ENCODE data around the gene WDCP.
"Not testable (repeated sequence)": the region's sequence is repeated elsewhere in the genome, so short reads cannot be mapped to it uniquely, and the experiment has no call there.

The WDCP gene

GRCh38 chr2:24021122-24021998 is 25.8 kb downstream of the WDCP start:
- peak; percentile 8 for DNase-seq

- DNase-seq, result no peak
These were observed 26.9 kb downstream of the WDCP start for GRCh38 chr2:24020244-24020643.

- no peak for DNase-seq
These were observed 27.5 kb downstream of the WDCP start for GRCh38 chr2:24019729-24020128.

GRCh38 chr2:24018241-24018640 is 28.9 kb downstream of the WDCP start:
- DNase-seq, result no peak

- no peak for DNase-seq
These were observed 29.5 kb downstream of the WDCP start for GRCh38 chr2:24017711-24018110.

GRCh38 chr2:24016853-24017703 is 30.1 kb downstream of the WDCP start:
- DNase-seq, result no peak

- DNase-seq, result no peak
These were observed 30.8 kb downstream of the WDCP start for GRCh38 chr2:24016376-24016761.

GRCh38 chr2:24015562-24016375 is 31.4 kb downstream of the WDCP start:
- DNase-seq, result no peak

- DNase-seq, result not testable (repeated sequence)
These were observed 32.3 kb downstream of the WDCP start for GRCh38 chr2:24014902-24015301.

GRCh38 chr2:24012521-24013188 is 34.5 kb downstream of the WDCP start:
- no peak for DNase-seq

- no peak for DNase-seq
These were observed 35.7 kb downstream of the WDCP start for GRCh38 chr2:24011250-24012104.

GRCh38 chr2:24010477-24011249 is 36.5 kb downstream of the WDCP start:
- DNase-seq, result no peak

- DNase-seq, result no peak
These were observed 37.3 kb downstream of the WDCP start, which contains the start of gene MFSD2B for GRCh38 chr2:24009680-24010476. TSS of gene MFSD2B (plus strand) at chr2:24010085. CDS start at chr2:24010097, 12 bp downstream.

GRCh38 chr2:24009367-24009679 is 37.9 kb downstream of the WDCP start:
- no peak for DNase-seq

GRCh38 chr2:24008672-24009366 is 38.4 kb downstream of the WDCP start:
- DNase-seq, result no peak

- no peak for DNase-seq
These were observed 39.5 kb downstream of the WDCP start for GRCh38 chr2:24007693-24008092.

GRCh38 chr2:23994567-23994966 is 52.6 kb downstream of the WDCP start:
- no peak for DNase-seq

- DNase-seq, result no peak
These were observed 53.4 kb downstream of the WDCP start for GRCh38 chr2:23993736-23994269.

GRCh38 chr2:23992931-23993330 is 54.3 kb downstream of the WDCP start:
- no peak for DNase-seq

All from stimulated activated CD4-positive, alpha-beta T cell treated with anti-CD3 and anti-CD28 coated beads, Interleukin-12 subunit alpha, Interleukin-12 subunit beta, amount 100 ng/mL, for 4 hours (primary cell).